Right lung (tissue), 5 donors: ENCODE data around the gene NEAT1. TPM values are rescaled to one million over a fixed set of nuclear protein-coding genes. Genes with fewer than 3 reads are reported as not detected.
A peak's percentile ranks its signal among the peaks of the same experiment; 100 is the strongest.
"Not testable (repeated sequence)": the region's sequence is repeated elsewhere in the genome, so short reads cannot be mapped to it uniquely, and the experiment has no call there.

Experiments used
- DNase-seq, 2 donors: peaks; one replicate each; pipeline ENCODE4 v3.0.0-alpha.2; 2013
- polyA plus RNA-seq, 5 donors: library from polyadenylated mRNA; unstranded; fragments of 120-200 nt; gene quantifications; one replicate each; pipeline versions ENCODE4 v1.2.1 to v1.2.3, GENCODE V29; 2013; ENCODE audit warnings: inconsistent platforms in 1 of 5, low replicate concordance in 1 of 5; ENCODE audit not compliant: insufficient read length in 5 of 5, insufficient read depth in 1 of 5

The NEAT1 gene
- polyA plus RNA-seq, 5 donors = 119 to 179 (median 132) TPM

- no peak for DNase-seq
Observed at GRCh38 chr11:65446446-65447277, 24.1 kb downstream of the NEAT1 start.

- no peak for DNase-seq
Observed at GRCh38 chr11:65448074-65448417, 25.4 kb downstream of the NEAT1 start.

GRCh38 chr11:65448418-65449105 lies 26.0 kb downstream of the NEAT1 start:
- DNase-seq = no peak

- DNase-seq = not testable (repeated sequence)
Observed at GRCh38 chr11:65451301-65451700, 28.7 kb downstream of the NEAT1 start.

- DNase-seq = not testable (repeated sequence)
Observed at GRCh38 chr11:65452259-65452658, 29.7 kb downstream of the NEAT1 start.

- no peak for DNase-seq
Observed at GRCh38 chr11:65452806-65453490, 30.4 kb downstream of the NEAT1 start.

- DNase-seq = no peak
Observed at GRCh38 chr11:65454311-65454695, 31.7 kb downstream of the NEAT1 start.

- DNase-seq = peak; percentile 93 to 94
Observed at GRCh38 chr11:65454696-65455456, 32.3 kb downstream of the NEAT1 start.

- DNase-seq = no peak
Observed at GRCh38 chr11:65456418-65456817, 33.8 kb downstream of the NEAT1 start.

- no peak for DNase-seq
Observed at GRCh38 chr11:65459552-65459951, 37.0 kb downstream of the NEAT1 start.

GRCh38 chr11:65465471-65465870 lies 42.9 kb downstream of the NEAT1 start:
- DNase-seq = not testable (repeated sequence)

GRCh38 chr11:65467306-65467705 lies 44.7 kb downstream of the NEAT1 start:
- not testable (repeated sequence) for DNase-seq

- no peak for DNase-seq
Observed at GRCh38 chr11:65468874-65469333, 46.3 kb downstream of the NEAT1 start.

GRCh38 chr11:65470433-65471049 lies 47.9 kb downstream of the NEAT1 start:
- no peak for DNase-seq

- no peak for DNase-seq
Observed at GRCh38 chr11:65471447-65471891, 48.9 kb downstream of the NEAT1 start.

GRCh38 chr11:65472588-65473277 lies 50.1 kb downstream of the NEAT1 start:
- DNase-seq = not testable (repeated sequence)

GRCh38 chr11:65473278-65473860 lies 50.8 kb downstream of the NEAT1 start:
- no peak for DNase-seq

GRCh38 chr11:65474864-65475263 lies 52.3 kb downstream of the NEAT1 start:
- no peak for DNase-seq

- no peak for DNase-seq
Observed at GRCh38 chr11:65476632-65477148, 54.1 kb downstream of the NEAT1 start.
